Sigmoid colon (tissue), 7 donors: ENCODE data around the gene TPPP3. TPM values are rescaled to one million over a fixed set of nuclear protein-coding genes. Genes with fewer than 3 reads are reported as not detected.

Experiments used
- DNase-seq: peaks from one replicate; pipeline ENCODE4 v3.0.0-alpha.2; 2019
- H3K27ac ChIP-seq, 4 donors: fragments of 200-600 bp; sonication (generic); one replicate each; pipeline ENCODE4 v1.5.1; 2016 to 2019; ENCODE audit warnings: mild to moderate bottlenecking in 1 of 4
- H3K27me3 ChIP-seq, 3 donors: fragments of 200-600 bp; sonication (generic); one replicate each; pipeline ENCODE4 v1.5.1; 2019; ENCODE audit warnings: mild to moderate bottlenecking in 1 of 3
- H3K36me3 ChIP-seq, 4 donors: fragments of 200-600 bp; sonication (generic); one replicate each; pipeline ENCODE4 v1.5.1; 2016 to 2019
- H3K4me1 ChIP-seq, 4 donors: fragments of 200-600 bp; sonication (generic); one replicate each; pipeline ENCODE4 v1.5.1; 2017 to 2019
- H3K4me3 ChIP-seq, 4 donors: fragments of 200-600 bp; sonication (generic); one replicate each; pipeline ENCODE4 v1.5.1; 2017 to 2019; ENCODE audit warnings: mild to moderate bottlenecking in 2 of 4, moderate library complexity in 1 of 4
- H3K9me3 ChIP-seq, 4 donors: fragments of 200-600 bp in 3 of 4; sonication (generic) in 3 of 4; one replicate each; pipeline versions ENCODE4 v1.5.1 to v1.6.1; 2013 to 2019
- CTCF ChIP-seq, 4 experiments: fragments of 450-650 bp in 3 of 4; fragments of 200-600 bp in 1 of 4; IDR thresholded peaks; one replicate each; pipeline ENCODE4 v1.5.1; 2016 to 2019; ENCODE audit warnings: antibody characterized with exemption in 4 of 4, mild to moderate bottlenecking in 3 of 4, moderate library complexity in 2 of 4
- EP300 ChIP-seq, 4 donors: sonication (generic); formaldehyde crosslinking; IDR thresholded peaks; one replicate each; pipeline ENCODE4 v1.6.1; 2017; ENCODE audit warnings: antibody characterized with exemption in 4 of 4
- POLR2A ChIP-seq, 2 donors: fragments of 450-650 bp; IDR thresholded peaks; one replicate each; pipeline ENCODE4 v1.6.1; 2016; ENCODE audit warnings: antibody characterized with exemption in 2 of 2, mild to moderate bottlenecking in 2 of 2, moderate library complexity in 2 of 2
- POLR2AphosphoS5 ChIP-seq, 4 donors: sonication (generic); formaldehyde crosslinking; IDR thresholded peaks; one replicate each; pipeline ENCODE4 v1.6.1; 2017; ENCODE audit warnings: antibody characterized with exemption in 4 of 4
- WGBS, 2 donors: extraction: QIAGEN DNeasy Blood & Tissue Kit; methylation state at CpG; one replicate each; pipeline ENCODE4 v1.1.7; 2013; 5-methylcytosine and 5-hydroxymethylcytosine counted together
- intact Hi-C: fragments of 100-400 bp; cut with DNase I; formaldehyde crosslinking; loops from one replicate; pipeline ENCODE4 v1.15.1; 2023
- polyA plus RNA-seq, 3 donors: library from polyadenylated mRNA; stranded (reverse); fragments of 200-250 nt; gene quantifications; one replicate each; pipeline ENCODE4 v1.2.3, GENCODE V29; 2013
- total RNA-seq, 4 donors: library from RNA; depleted of rRNA; stranded (reverse); fragments of >200 nt; gene quantifications; one replicate each; pipeline ENCODE4 v1.1.0, GENCODE V29; 2016
- donor health status: healthy with polysubstance abuse.
- donor health status: Bipolar disorder and iron deficiency.
- donor health status: healthy.

The TPPP3 gene
- total and polyA plus RNA-seq, 7 donors, result 2.4 to 27.4 (median 13.6) TPM

GRCh38 chr16:67424261-67424615 lies 30.9 kb upstream of the TPPP3 start:
- no peaks in the 10 kb centered on the region for H3K36me3 ChIP-seq
- H3K9me3 ChIP-seq, result no peaks in the 10 kb centered on the region
- H3K27me3 ChIP-seq, result peaks cover 0 to 36% (median 0%) of the 10 kb centered on the region in 3 donors
- WGBS, 2 donors, result 52 to 59% methylated on average over 5 of the region's 5 CpGs
- DNase-seq, result no peak
- TF ChIP-seq CTCF (IDR thresholded peaks at IDR 0.05), result no peak
- no peak for TF ChIP-seq EP300 (IDR thresholded peaks at IDR 0.05)
- no peak for TF ChIP-seq POLR2A (IDR thresholded peaks at IDR 0.05)
- no peak for TF ChIP-seq POLR2AphosphoS5 (IDR thresholded peaks at IDR 0.05)
- peaks cover 0 to 7% (median 5%) of the 10 kb centered on the region in 4 donors for H3K4me1 ChIP-seq
- no peak overlapping the region for H3K4me3 ChIP-seq
- intact Hi-C loops, result no loop called here
- no peak overlapping the region for H3K27ac ChIP-seq

GRCh38 chr16:67423611-67424260 lies 30.4 kb upstream of the TPPP3 start:
- Histone ChIP-seq H3K9me3 (no peaks in the 10 kb centered on the region), H3K36me3 (no peaks in the 10 kb centered on the region), H3K4me1 (peaks cover 0 to 7% (median 5%) of the 10 kb centered on the region in 4 donors), H3K27me3 (peaks cover 0 to 31% (median 0%) of the 10 kb centered on the region in 3 donors), H3K4me3 (no peak overlapping the region), H3K27ac (no peak overlapping the region)
- no peak for DNase-seq
- WGBS, 2 donors, result 37 to 53% methylated on average over 9 of the region's 9 CpGs
- TF ChIP-seq POLR2AphosphoS5 (IDR thresholded peaks at IDR 0.05) (no peak), POLR2A (IDR thresholded peaks at IDR 0.05) (no peak), CTCF (IDR thresholded peaks at IDR 0.05) (no peak), EP300 (IDR thresholded peaks at IDR 0.05) (no peak)
- intact Hi-C loops, result no loop called here

GRCh38 chr16:67423015-67423414 lies 29.7 kb upstream of the TPPP3 start:
- intact Hi-C loops, result no loop called here
- no peak for DNase-seq
- Histone ChIP-seq H3K27ac (no peak overlapping the region), H3K4me1 (peaks cover 0 to 2% (median 0%) of the 10 kb centered on the region in 4 donors), H3K27me3 (peaks cover 0 to 31% (median 0%) of the 10 kb centered on the region in 3 donors), H3K4me3 (no peak overlapping the region), H3K36me3 (no peaks in the 10 kb centered on the region), H3K9me3 (no peaks in the 10 kb centered on the region)
- TF ChIP-seq POLR2A (IDR thresholded peaks at IDR 0.05), result no peak
- TF ChIP-seq CTCF (IDR thresholded peaks at IDR 0.05), result no peak
- TF ChIP-seq EP300 (IDR thresholded peaks at IDR 0.05), result no peak
- TF ChIP-seq POLR2AphosphoS5 (IDR thresholded peaks at IDR 0.05), result no peak
- 81 to 92% methylated on average over 5 of the region's 5 CpGs for WGBS, 2 donors

GRCh38 chr16:67421030-67421429 lies 27.7 kb upstream of the TPPP3 start:
- H3K36me3 ChIP-seq, result no peaks in the 10 kb centered on the region
- intact Hi-C loops, result no loop called here
- H3K9me3 ChIP-seq, result no peaks in the 10 kb centered on the region
- no peak for DNase-seq
- H3K27me3 ChIP-seq, result peaks cover 0 to 14% (median 0%) of the 10 kb centered on the region in 3 donors
- H3K4me3 ChIP-seq, result no peak overlapping the region
- H3K4me1 ChIP-seq, result peaks cover 0 to 5% (median 2%) of the 10 kb centered on the region in 4 donors
- TF ChIP-seq CTCF (IDR thresholded peaks at IDR 0.05) (no peak), EP300 (IDR thresholded peaks at IDR 0.05) (no peak), POLR2A (IDR thresholded peaks at IDR 0.05) (no peak), POLR2AphosphoS5 (IDR thresholded peaks at IDR 0.05) (no peak)
- 87 to 89% methylated on average over 4 of the region's 4 CpGs for WGBS, 2 donors
- H3K27ac ChIP-seq, result no peak overlapping the region

GRCh38 chr16:67419931-67420330 lies 26.6 kb upstream of the TPPP3 start:
- H3K27me3 ChIP-seq, result peaks cover 0 to 11% (median 0%) of the 10 kb centered on the region in 3 donors
- no peak for DNase-seq
- H3K27ac ChIP-seq, result no peak overlapping the region
- 81 to 82% methylated on average over 3 of the region's 3 CpGs for WGBS, 2 donors
- intact Hi-C loops, result no loop called here
- H3K4me1 ChIP-seq, result peaks cover 0 to 13% (median 11%) of the 10 kb centered on the region in 4 donors
- no peaks in the 10 kb centered on the region for H3K36me3 ChIP-seq
- H3K9me3 ChIP-seq, result no peaks in the 10 kb centered on the region
- TF ChIP-seq CTCF (IDR thresholded peaks at IDR 0.05) (no peak), EP300 (IDR thresholded peaks at IDR 0.05) (no peak), POLR2A (IDR thresholded peaks at IDR 0.05) (no peak), POLR2AphosphoS5 (IDR thresholded peaks at IDR 0.05) (no peak)
- no peak overlapping the region for H3K4me3 ChIP-seq
